Measurements from ENCODE around the gene ACCS.

DNA sequence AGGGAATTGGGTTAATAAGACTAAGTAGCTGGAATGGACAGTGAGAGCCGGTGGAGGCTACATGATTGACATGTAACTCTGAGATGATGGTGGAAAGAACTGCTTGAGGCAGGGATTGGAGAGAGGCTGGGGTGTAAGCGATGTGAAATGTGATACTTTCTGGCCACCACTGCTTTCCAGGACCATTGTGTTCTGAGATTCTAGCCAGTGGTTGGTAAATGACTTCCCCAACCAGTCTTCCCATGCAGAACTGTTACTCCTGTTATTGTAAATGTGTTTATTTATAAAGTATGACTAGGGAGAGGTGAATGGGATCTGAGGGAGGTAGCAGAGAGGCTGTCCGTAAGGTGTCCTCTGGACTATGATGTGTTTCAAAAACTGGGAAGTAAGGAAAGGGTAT, 47.5 kb downstream of the ACCS start:
- TF ChIP-seq, protein P1, sequence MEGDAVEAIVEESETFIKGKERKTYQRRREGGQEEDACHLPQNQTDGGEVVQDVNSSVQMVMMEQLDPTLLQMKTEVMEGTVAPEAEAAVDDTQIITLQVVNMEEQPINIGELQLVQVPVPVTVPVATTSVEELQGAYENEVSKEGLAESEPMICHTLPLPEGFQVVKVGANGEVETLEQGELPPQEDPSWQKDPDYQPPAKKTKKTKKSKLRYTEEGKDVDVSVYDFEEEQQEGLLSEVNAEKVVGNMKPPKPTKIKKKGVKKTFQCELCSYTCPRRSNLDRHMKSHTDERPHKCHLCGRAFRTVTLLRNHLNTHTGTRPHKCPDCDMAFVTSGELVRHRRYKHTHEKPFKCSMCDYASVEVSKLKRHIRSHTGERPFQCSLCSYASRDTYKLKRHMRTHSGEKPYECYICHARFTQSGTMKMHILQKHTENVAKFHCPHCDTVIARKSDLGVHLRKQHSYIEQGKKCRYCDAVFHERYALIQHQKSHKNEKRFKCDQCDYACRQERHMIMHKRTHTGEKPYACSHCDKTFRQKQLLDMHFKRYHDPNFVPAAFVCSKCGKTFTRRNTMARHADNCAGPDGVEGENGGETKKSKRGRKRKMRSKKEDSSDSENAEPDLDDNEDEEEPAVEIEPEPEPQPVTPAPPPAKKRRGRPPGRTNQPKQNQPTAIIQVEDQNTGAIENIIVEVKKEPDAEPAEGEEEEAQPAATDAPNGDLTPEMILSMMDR (IDR thresholded peaks at IDR 0.05; ENCODE audit: insufficient read depth, low read length, poor library complexity, severe bottlenecking) = no peak
- no peak for TF ChIP-seq EZH2phosphoT487 (conservative IDR thresholded peaks at IDR 0.05; ENCODE audit: low read length)

All from SU-DHL-6 (cell line).